HG03469 (cell line): ENCODE measurements around the gene NAP1L5.

Experiments
- ATAC-seq: cut with Tn5 transposase; IDR thresholded peaks from one replicate; pipeline ENCODE4 v1.9.1; 2021; ENCODE audit warnings: mild to moderate bottlenecking, moderate library complexity, moderate number of reproducible peaks; ENCODE audit not compliant: unreplicated experiment

Gene NAP1L5

DNA sequence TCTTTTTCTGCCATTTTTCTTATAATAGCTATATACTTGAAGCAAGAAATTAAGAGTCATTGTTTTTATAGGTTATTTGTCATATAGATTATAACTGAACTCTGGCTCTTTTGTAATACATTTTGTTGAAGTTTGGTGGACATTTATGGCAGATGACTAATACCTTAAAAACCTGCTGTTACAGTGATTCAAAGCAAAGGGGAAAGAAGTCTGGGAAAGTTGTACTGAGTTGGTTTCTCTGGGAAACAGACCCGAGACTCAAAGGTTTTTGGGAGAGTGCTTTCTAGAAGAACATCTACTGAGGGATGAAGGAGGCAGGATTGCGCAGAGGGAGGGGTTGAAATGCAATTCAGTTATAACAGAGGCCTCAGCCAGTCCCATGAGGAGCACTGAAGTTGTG is 35.9 kb downstream of the NAP1L5 start:
- ATAC-seq, result no peak

DNA sequence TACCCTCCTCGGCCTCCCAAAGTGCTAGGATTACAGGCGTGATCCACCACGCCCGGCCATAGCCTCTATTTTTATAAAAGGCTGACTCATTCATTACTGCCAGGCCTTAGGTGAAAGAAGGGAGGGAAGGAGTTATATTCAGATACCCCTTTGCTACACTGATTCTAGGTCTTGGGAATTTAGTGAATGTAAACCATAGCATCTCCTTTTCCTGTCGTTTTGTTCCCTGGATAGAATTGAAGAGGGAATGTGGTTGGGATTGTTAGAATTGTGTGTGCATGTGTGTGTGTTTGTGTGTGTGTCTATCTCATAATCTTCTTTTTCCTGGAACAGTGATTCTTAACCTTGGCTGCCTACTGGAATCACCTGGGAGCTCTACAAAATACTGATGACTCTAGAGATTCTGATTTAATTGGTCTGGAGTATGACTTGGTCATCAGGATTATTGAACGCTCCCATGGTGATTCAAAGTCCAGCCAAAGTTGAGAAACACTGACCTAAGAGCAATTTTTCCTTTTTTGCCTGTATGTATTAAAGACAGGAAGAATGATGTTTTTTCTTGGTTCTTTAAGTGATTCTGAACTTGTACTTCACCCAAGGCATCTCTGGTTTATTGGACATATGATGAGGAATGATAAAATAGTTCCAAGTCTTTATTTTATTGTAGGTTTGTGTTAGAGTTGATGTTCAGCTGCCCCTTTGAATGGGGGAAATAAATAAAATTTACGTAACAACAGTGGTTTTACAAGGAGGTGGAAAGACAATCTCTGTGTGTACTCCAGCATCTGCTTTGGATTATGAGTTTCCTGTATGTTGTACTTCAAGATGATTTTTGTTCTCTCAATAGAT is 37.0 kb downstream of the NAP1L5 start:
- no peak for ATAC-seq

DNA sequence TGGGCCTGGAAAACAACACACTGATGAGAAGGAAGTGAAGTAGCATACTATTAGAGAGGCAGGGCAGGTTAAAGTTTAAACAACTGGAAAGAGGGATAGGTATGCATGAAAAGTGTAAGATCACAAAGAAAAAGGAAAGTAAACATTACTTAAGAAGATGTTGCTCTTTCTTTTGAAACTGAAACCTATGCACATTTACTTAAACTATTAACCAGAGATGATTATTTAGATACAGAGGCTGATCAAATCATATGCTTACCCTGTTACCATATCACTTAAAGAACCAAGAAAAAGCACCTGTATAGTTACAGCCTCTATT is 37.8 kb downstream of the NAP1L5 start:
- ATAC-seq, result no peak

DNA sequence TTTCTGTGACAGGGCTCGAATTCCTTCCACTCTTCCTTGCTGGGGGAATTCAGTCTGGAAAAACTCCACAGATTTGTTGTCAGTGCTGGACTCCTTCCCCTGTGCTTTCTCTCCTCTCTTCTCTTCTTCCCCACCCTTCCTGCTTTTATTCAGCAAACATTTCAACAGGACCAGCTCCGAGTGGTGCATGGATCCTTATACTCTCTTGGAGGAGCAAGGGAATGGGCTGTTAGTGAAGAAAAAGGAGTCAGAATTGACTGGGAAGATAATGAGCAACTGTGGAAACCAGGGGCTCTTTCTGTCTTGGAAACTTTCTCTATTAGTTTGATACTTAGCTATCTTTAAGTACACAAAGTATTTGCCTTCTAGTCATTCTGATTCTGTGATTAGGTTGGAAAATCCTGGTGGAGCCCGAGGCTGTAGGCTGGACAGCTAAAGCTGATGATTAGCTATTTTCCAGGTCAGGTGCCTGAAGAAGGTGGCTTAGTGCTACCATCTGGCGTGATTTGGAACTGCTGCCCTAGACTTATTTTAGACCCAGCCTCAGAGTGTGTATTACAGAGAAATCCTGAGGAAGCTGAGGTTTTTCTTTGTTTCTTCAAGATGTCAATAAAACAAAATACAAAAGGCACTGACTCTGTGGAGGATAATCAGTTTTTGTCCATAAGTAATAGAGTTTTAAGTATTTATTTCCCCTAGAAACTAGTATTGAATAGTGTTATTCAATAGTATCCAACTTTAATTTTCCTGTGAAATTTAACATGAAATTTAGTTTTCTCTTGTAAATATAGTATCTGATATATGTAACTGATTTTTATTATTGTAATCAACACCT is 38.4 kb downstream of the NAP1L5 start:
- ATAC-seq, result peak; percentile 84

DNA sequence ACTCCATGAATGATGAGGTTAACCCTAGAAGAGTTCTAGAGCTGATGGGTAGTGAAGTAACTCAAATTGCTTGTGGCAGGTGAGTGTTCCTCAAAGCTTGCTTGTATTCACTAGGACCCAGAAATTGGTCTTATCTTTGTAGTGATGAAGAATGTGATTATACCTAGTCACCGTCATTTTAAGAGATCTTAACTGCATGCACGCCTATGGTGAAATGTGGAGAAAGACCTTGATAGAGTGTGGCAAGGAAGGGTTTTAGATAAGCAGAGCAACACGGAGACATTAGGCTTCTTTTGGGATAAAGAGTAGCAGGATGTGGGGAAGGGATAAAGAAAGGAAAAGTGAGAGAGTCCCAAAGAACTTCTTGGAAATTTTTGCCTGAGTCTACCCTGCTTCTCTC is 42.4 kb downstream of the NAP1L5 start:
- no peak for ATAC-seq

DNA sequence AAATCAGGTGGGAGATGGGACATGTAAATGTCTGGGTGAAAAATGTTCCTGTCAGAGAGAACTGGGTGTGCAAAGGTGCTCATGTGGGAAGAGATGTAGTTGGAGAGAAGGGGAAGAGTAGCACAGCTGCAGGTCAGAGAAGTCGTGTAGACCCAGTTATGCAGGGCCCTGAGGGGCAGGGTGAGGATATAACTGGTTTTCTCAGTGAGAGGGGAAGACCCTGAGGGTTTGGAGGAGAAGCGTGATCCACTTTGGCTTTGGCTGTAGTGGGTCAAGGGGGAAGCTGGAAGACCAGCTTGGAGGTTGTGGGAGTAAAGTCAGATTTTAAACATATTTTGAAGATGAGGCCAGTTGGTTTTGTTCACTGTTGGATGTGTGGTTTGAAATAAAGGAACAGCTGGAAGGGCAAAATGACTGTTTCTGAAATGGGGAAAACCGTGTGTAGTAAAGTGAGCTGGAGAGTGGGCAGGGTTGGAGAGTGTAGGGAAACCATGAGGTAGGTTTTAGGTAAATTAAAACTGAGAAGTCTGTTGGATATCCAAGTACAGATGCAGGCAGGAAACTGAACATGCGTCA is 44.2 kb downstream of the NAP1L5 start:
- ATAC-seq, result no peak

DNA sequence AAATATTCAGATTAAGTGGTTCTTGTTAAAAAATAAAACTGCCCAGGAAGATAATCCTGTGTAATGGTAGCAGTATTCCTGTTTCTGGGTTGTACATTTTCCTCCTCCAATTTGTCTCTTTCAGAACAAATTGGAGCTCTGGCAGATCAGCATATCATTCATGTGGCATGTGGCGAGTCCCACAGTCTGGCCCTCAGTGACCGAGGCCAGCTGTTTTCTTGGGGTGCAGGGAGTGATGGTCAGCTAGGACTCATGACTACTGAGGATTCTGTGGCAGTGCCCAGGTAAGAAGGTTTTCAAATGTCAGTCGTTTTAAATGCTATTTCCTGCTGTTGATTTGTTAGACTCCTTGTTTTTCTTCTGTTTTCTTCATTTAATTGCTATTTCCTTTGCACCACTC is 47.9 kb downstream of the NAP1L5 start:
- ATAC-seq, result no peak

DNA sequence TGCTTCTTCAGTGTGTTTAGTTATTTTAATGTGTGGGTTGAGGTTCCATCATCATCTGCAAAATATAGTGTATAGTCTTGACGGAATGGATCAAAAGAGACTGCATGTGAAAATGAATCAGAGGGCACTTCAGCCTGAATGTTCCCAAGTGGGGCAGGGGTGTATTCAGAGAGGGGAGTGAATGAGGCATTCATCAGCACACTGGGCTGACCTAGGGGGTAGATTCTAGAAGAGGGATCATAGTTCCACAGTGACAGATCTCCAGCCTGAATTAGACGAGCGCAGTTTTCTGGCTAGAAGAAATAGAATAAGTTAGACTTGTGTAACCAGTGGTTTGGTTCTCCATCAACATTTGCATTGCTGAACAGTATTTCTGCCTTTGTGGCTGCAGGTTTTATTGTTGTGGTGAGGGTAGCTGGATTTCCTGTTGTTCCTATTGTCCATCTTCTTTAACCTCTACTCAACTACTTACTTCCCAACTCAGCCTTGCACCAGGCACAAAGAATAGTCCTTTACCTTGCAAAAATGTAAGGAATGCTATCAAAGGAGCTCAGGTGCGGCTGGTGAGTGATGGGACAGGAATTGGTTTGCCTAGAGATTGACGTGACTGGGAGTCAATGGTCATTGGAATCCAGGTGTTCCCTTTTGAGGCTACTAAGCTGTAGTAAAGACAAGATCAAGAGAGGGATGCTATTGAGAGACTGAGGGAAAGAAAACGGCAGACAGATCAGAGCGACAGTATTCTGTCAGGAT is 50.9 kb downstream of the NAP1L5 start:
- ATAC-seq, result no peak

DNA sequence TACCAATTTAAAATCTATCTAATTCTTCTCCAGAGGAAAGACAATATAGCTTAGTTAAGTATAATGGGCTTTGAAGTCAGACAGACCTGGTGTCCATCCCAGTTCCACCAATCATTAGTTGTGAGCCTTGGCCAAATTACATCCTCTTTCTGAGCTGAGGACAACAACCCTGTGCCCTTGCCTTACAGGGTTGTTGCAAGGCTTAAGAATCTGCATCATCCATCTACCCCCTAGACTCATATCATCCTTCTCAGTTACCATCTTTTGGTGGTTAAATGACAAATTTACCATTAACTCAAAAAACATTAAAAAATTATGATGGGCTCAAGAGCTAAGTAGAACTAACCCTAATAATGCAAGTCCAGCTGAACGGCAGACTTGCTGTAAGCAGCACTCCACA is 51.6 kb downstream of the NAP1L5 start:
- no peak for ATAC-seq
